BLaER1 treated with 17β-estradiol and CSF1 and Interleukin-3, amounts not matched to agents 10 nM and 100 nM (cell line): ENCODE measurements around the gene DENND4A.
"Not testable (repeated sequence)": the region's sequence is repeated elsewhere in the genome, so short reads cannot be mapped to it uniquely, and the experiment has no call there.

Experiments used
- H3K27ac ChIP-seq, 11 experiments: shearing (Covaris generic); formaldehyde crosslinking; 2 replicates each; pipeline ENCODE4 v1.8.1; 2022
- H3K27me3 ChIP-seq, 11 experiments: shearing (Covaris generic); formaldehyde crosslinking; 2 replicates each; pipeline ENCODE4 v1.8.1; 2022
- H3K36me3 ChIP-seq, 11 experiments: shearing (Covaris generic); formaldehyde crosslinking; 2 replicates each; pipeline ENCODE4 v1.8.1; 2022
- H3K4me1 ChIP-seq, 10 experiments: shearing (Covaris generic); formaldehyde crosslinking; 2 replicates each; pipeline ENCODE4 v1.8.1; 2022
- H3K4me2 ChIP-seq, 11 experiments: shearing (Covaris generic); formaldehyde crosslinking; 2 replicates each; pipeline ENCODE4 v1.8.1; 2022
- H3K4me3 ChIP-seq, 10 experiments: shearing (Covaris generic); formaldehyde crosslinking; 2 replicates each; pipeline ENCODE4 v1.8.1; 2022
- H3K9ac ChIP-seq, 11 experiments: shearing (Covaris generic); formaldehyde crosslinking; 2 replicates each; pipeline ENCODE4 v1.8.1; 2022
- H3K9me3 ChIP-seq, 11 experiments: shearing (Covaris generic); formaldehyde crosslinking; replicated peaks in 1 of 11; 2 replicates each; pipeline ENCODE4 v1.8.1; 2022
- H4K20me1 ChIP-seq, 11 experiments: shearing (Covaris generic); formaldehyde crosslinking; 2 replicates each; pipeline ENCODE4 v1.8.1; 2022
- Cebpa-rat ChIP-seq, 11 experiments: shearing (Covaris generic); IDR thresholded peaks; 2 replicates each; pipeline ENCODE4 v1.8.1; 2022

Gene DENND4A

DNA sequence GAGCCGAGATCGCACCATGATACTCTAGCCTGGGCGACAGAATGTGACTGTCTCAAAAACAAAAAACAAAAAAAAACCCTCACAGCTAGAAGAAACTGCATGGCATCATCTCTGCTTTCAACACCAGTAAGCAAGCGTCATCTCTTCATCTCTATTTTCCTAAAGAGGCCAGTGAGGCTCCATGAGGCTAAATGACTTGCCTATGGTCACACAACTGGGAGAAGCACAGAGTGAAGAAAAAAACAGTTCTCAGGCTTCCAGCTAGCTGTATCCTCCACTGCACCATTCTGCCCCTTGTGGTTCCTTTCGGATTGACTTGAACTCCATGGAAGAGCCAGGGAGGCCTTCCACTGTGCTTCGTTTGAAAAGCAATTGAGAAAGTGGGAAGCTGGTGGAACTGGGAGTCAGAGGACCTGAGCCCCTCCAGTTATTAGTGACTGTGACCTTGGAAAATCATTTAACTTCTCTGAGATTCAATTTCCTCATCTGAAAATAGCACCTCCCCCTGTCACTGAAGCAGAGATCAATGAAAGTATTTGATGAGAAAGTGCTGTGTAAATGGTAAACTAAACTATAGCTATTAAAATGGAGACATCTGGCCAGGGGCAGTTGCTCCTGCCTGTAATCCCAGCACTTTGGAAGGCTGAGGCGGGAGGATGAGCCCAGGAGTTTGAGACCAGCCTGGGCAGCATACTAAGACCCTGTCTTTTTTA is 32.1 kb upstream of the DENND4A start:
- H3K4me2 ChIP-seq = no peak overlapping the region
- TF ChIP-seq Cebpa-rat (IDR thresholded peaks at IDR 0.05) = no peak
- no peaks in the 10 kb centered on the region for H4K20me1 ChIP-seq
- H3K4me1 ChIP-seq = peaks cover 5 to 33% (median 13%) of the 10 kb centered on the region in 10 experiments
- H3K9me3 ChIP-seq = no peaks in the 10 kb centered on the region
- H3K27me3 ChIP-seq = no peaks in the 10 kb centered on the region
- H3K9ac ChIP-seq = no peak overlapping the region
- H3K27ac ChIP-seq = no peak overlapping the region; a peak in 1 of 22 replicates
- H3K36me3 ChIP-seq = no peaks in the 10 kb centered on the region
- H3K4me3 ChIP-seq = no peak overlapping the region

DNA sequence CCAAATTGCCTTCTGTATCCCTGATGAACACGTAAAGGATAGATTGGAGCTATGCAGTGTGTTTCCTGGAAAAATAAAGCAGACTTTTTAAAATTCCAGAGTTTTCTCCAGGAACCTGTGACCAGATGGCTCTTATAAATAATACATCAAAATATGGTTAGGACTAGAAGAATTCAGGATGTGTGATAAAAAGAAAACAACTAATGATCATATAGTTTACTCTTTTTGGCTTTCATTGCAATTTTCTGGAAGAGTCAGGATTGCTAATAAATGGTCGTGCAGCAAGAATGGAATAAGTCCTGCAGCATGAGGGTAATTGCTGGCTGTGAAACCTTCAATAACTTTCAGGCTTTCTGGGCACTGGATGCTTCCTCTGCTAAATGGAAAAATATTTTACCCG is 30.2 kb upstream of the DENND4A start:
- no peaks in the 10 kb centered on the region for H3K36me3 ChIP-seq
- no peak overlapping the region for H3K27ac ChIP-seq
- H3K4me1 ChIP-seq = peaks cover 15 to 38% (median 20%) of the 10 kb centered on the region in 10 experiments
- H3K4me2 ChIP-seq = no peak overlapping the region
- TF ChIP-seq Cebpa-rat (IDR thresholded peaks at IDR 0.05) = no peak
- H3K27me3 ChIP-seq = no peaks in the 10 kb centered on the region
- H3K9ac ChIP-seq = no peak overlapping the region
- no peaks in the 10 kb centered on the region for H4K20me1 ChIP-seq
- no peak overlapping the region for H3K4me3 ChIP-seq
- no peaks in the 10 kb centered on the region for H3K9me3 ChIP-seq

DNA sequence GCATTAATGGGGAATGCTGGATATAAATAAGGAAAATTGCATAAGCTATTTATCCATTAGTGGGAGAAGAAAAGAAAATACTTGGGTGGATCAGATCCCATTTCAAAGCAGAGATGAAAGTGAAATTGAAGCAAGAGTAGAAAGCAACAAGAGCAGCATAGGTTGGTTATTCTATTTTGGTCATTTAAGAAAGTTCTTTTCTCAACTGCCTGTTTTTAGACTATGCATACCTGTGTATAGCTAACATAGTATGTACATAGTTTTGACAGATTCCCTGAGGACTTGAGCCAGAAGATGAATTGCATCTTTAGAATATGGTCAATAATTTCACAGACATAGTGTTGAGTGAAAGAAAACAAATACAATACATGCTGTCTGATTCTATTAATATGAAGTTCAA is 29.0 kb upstream of the DENND4A start:
- H3K4me1 ChIP-seq = peaks cover 15 to 30% (median 18%) of the 10 kb centered on the region in 10 experiments
- no peaks in the 10 kb centered on the region for H3K9me3 ChIP-seq
- H4K20me1 ChIP-seq = no peaks in the 10 kb centered on the region
- H3K36me3 ChIP-seq = no peaks in the 10 kb centered on the region
- TF ChIP-seq Cebpa-rat (IDR thresholded peaks at IDR 0.05) = no peak
- H3K4me2 ChIP-seq = no peak overlapping the region
- no peak overlapping the region for H3K4me3 ChIP-seq
- no peaks in the 10 kb centered on the region for H3K27me3 ChIP-seq
- no peak overlapping the region for H3K27ac ChIP-seq
- H3K9ac ChIP-seq = no peak overlapping the region

DNA sequence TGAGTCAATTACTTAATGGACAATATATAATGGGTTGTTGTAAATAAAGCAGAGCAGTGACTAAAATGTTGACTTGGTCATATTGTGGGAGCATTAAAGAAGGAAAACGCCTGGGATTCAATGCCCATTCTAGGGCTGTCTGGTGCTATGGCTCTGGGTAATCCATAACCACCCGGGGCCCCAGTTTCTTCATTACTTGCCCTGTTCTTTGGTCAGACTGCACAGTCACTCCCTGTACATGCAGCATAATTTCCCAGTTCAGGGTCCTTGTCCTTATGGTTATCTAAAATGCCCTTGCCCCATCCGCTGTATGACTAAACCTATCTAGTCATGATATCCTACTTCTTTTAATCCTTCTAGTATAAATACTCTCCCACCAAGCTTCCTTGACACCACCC is 27.5 kb upstream of the DENND4A start:
- H3K9ac ChIP-seq = peak overlapping the region in 2 of 11 experiments; percentile 24 to 57; a peak in 3 of 22 replicates
- peak overlapping the region in 5 of 11 experiments; percentile 20 to 83 (median 80); a peak in 8 of 22 replicates for H3K27ac ChIP-seq
- peak overlapping the region; percentile 19 to 81 (median 38); a peak in 18 of 22 replicates for H3K4me2 ChIP-seq
- no peaks in the 10 kb centered on the region for H3K36me3 ChIP-seq
- no peak for TF ChIP-seq Cebpa-rat (IDR thresholded peaks at IDR 0.05)
- H4K20me1 ChIP-seq = no peaks in the 10 kb centered on the region
- H3K4me1 ChIP-seq = peaks cover 13 to 25% (median 17%) of the 10 kb centered on the region in 10 experiments
- H3K27me3 ChIP-seq = no peaks in the 10 kb centered on the region
- no peak overlapping the region for H3K4me3 ChIP-seq
- peaks cover 0 to 5% (median 0%) of the 10 kb centered on the region in 11 experiments; a peak in 1 of 22 replicates for H3K9me3 ChIP-seq

DNA sequence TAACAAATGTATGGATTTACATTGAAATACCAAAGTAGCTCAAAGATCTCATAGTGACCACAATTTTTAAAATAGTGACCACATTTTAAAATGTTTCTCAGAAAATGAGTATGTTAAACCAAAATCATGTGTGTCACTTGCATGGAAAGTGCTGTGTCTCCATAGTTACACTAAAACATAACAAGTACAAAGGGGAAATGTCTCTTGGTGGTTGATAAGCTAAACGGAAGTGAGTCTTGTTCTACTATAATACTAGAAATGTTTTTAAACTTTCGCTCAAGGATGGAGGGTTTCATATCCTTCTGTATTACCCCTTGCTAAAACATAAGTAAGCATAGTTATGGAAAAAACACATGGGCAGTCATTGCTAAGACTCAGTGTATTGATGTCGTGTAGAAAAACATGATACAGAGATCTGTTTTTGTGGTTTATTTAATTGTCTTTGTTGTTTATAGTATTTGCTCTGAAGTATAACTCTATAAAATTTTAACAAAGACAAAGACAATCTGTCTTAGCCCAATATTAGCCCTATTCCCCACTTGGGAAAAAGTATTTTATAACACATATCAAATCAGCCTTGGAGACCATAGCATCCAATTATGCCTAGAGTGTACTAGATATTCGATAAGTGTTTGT is 27.0 kb upstream of the DENND4A start:
- H4K20me1 ChIP-seq = no peaks in the 10 kb centered on the region
- H3K9ac ChIP-seq = peak overlapping the region in 2 of 11 experiments; percentile 24 to 57; a peak in 3 of 22 replicates
- no peak overlapping the region for H3K4me3 ChIP-seq
- peaks cover 0 to 5% (median 0%) of the 10 kb centered on the region in 11 experiments; a peak in 1 of 22 replicates for H3K9me3 ChIP-seq
- H3K4me2 ChIP-seq = peak overlapping the region; percentile 19 to 81 (median 41); a peak in 17 of 22 replicates
- H3K27me3 ChIP-seq = no peaks in the 10 kb centered on the region
- no peaks in the 10 kb centered on the region for H3K36me3 ChIP-seq
- peaks cover 13 to 22% (median 17%) of the 10 kb centered on the region in 10 experiments; a peak in 19 of 20 replicates for H3K4me1 ChIP-seq
- TF ChIP-seq Cebpa-rat (IDR thresholded peaks at IDR 0.05) = no peak
- peak overlapping the region in 7 of 11 experiments; percentile 11 to 83 (median 58); a peak in 11 of 22 replicates for H3K27ac ChIP-seq

DNA sequence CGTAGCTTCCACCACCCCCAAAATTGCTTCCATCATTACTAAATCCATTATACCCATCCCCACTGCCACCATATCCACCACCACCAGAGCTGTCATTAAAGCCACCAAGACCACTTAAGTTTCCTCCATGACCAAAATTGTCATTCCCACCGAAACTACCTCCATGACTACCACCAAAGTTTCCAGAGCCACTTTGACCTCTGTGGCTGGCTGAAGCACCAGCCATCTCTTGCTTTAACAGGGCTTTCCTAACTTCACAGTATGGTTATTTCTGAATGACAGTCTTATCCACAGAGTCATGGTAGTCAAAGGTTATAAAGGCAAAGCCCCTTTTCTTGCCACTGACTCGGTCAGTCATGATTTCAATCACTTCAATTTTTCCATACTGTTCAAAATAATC is 24.3 kb upstream of the DENND4A start:
- Histone ChIP-seq H3K9ac (no peak overlapping the region), H3K4me2 (no peak overlapping the region), H3K36me3 (no peaks in the 10 kb centered on the region), H3K27me3 (no peaks in the 10 kb centered on the region), H3K27ac (no peak overlapping the region), H3K9me3 (peaks cover 12 to 29% (median 20%) of the 10 kb centered on the region in 11 experiments), H4K20me1 (no peaks in the 10 kb centered on the region), H3K4me3 (no peak overlapping the region), H3K4me1 (peaks cover 13 to 19% (median 17%) of the 10 kb centered on the region in 10 experiments; a peak in 19 of 20 replicates)
- no peak for TF ChIP-seq Cebpa-rat (IDR thresholded peaks at IDR 0.05)

DNA sequence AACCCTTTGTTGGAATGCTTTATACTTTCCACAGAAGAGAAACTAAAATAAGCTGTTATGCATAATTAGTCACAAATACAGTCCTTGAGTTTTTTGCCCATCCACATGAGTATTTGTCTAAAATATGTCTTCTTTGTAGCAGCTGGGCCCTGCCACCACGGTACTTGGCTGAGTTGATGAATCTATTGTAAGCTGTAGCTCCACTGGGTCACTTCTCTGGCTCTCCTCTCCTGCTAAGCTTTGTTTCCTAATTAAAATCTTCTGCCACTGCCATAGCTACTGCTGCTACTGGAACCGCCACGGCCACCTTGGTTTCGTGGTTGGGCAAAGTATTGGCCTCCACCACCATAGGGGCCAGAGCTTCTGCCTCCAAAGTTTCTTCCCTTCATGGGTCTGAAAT is 23.9 kb upstream of the DENND4A start:
- H3K27ac ChIP-seq, H3K27me3 ChIP-seq, H3K36me3 ChIP-seq, H4K20me1 ChIP-seq, H3K4me2 ChIP-seq, H3K4me3 ChIP-seq, H3K9ac ChIP-seq: not testable (repeated sequence)
- Histone ChIP-seq H3K9me3 (peaks cover 15 to 33% (median 24%) of the 10 kb centered on the region in 11 experiments), H3K4me1 (peaks cover 13 to 19% (median 17%) of the 10 kb centered on the region in 10 experiments; a peak in 19 of 20 replicates)

DNA sequence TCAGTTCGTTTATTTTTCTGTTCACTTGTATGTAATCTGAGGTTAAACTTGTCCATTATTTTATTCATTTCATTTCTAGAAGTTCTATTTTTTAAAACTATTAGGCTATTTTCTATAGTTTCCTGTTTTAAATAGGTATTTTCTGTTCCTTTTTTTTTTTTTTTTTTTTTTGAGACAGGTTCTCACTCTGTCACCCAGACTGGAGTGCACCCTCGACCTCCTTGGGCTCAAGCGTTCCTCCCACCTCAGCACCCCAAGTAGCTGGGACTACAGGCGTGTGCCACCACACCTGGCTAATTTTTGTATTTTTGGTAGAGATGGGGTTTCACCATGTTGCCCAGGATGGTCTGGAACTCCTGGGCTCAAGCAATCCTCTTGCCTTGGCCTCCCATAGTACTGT is 22.2 kb upstream of the DENND4A start:
- H3K9ac ChIP-seq, H3K4me3 ChIP-seq, H3K27ac ChIP-seq, H3K27me3 ChIP-seq, H3K4me2 ChIP-seq, H4K20me1 ChIP-seq, H3K36me3 ChIP-seq: not testable (repeated sequence)
- peaks cover 19 to 37% (median 30%) of the 10 kb centered on the region in 11 experiments for H3K9me3 ChIP-seq
- H3K4me1 ChIP-seq = peaks cover 7 to 13% (median 11%) of the 10 kb centered on the region in 10 experiments; a peak in 19 of 20 replicates

DNA sequence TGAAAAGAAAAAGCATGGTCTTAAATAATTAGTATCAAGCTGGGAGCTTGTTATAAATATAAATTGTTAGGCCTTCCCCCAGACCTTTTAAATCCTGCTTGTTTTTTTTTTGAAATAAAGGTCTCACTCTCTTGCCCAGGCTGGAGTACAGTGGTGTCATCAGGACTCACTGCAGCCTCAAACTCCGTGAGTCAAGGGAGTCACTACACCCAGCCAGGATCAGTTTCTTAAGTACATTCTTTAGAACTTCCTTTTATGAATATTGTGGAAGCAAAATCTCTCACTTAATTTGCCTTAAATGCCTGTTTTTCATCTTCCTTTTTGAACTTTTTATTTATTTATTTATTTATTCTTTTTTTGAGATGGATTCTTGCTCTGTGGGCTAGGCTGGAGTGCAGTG is 20.8 kb upstream of the DENND4A start:
- Histone ChIP-seq H3K36me3 (no peaks in the 10 kb centered on the region), H3K4me1 (peaks cover 0 to under 1% (median 0%) of the 10 kb centered on the region in 10 experiments; a peak in 2 of 20 replicates), H3K27ac (no peak overlapping the region), H3K4me2 (no peak overlapping the region), H3K27me3 (no peaks in the 10 kb centered on the region), H3K9ac (no peak overlapping the region), H3K9me3 (peaks cover 19 to 37% (median 30%) of the 10 kb centered on the region in 11 experiments), H3K4me3 (no peak overlapping the region), H4K20me1 (no peaks in the 10 kb centered on the region)
- TF ChIP-seq Cebpa-rat (IDR thresholded peaks at IDR 0.05) = no peak
